ENCODE results near the gene EIF4G2.

DNA sequence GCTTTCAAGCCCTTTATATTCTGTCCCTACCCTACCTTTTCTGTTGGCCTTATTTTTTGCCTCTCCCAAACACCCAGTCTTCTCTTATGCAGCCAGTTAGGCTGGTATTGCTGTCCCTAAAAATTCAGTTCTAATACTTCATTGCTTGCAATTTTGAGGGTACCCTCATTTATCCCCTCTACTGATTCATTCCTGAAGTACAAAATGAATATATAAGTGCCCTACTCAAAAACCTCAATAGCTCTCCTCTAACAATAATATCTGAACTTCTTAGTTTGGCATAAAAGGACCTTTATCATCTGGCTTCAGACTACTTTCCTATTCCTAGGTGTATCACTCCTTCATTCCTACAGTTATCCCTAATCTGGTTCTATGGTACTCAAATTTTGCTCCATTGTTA is 5.2 kb upstream of the EIF4G2 start:
- no peak for TF ChIP-seq POLR2A (IDR thresholded peaks at IDR 0.05)
- TF ChIP-seq, protein P1, sequence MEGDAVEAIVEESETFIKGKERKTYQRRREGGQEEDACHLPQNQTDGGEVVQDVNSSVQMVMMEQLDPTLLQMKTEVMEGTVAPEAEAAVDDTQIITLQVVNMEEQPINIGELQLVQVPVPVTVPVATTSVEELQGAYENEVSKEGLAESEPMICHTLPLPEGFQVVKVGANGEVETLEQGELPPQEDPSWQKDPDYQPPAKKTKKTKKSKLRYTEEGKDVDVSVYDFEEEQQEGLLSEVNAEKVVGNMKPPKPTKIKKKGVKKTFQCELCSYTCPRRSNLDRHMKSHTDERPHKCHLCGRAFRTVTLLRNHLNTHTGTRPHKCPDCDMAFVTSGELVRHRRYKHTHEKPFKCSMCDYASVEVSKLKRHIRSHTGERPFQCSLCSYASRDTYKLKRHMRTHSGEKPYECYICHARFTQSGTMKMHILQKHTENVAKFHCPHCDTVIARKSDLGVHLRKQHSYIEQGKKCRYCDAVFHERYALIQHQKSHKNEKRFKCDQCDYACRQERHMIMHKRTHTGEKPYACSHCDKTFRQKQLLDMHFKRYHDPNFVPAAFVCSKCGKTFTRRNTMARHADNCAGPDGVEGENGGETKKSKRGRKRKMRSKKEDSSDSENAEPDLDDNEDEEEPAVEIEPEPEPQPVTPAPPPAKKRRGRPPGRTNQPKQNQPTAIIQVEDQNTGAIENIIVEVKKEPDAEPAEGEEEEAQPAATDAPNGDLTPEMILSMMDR (IDR thresholded peaks at IDR 0.05): no peak

All from heart left ventricle (tissue), 13 donors.